PFSK-1 (cell line): ENCODE measurements around the gene ULK3.

Experiments
- FOXP2 ChIP-seq: optimal IDR thresholded peaks from 2 replicates; pipeline ENCODE3; 2011; ENCODE audit warnings: borderline replicate concordance, control low read depth, inconsistent platforms; ENCODE audit not compliant: insufficient read depth; ENCODE audit errors: extremely low read length, extremely low read depth
- POLR2AphosphoS5 ChIP-seq: IDR thresholded peaks from 2 replicates; pipeline ENCODE4 v1.6.1; 2012; ENCODE audit warnings: low read depth, mild to moderate bottlenecking, control low read depth, low read length, moderate library complexity
- SIN3A ChIP-seq: IDR thresholded peaks from 2 replicates; pipeline ENCODE4 v1.6.1; 2012; ENCODE audit warnings: mild to moderate bottlenecking, low read length, moderate library complexity, borderline replicate concordance; ENCODE audit not compliant: insufficient read depth
- TAF1 ChIP-seq: IDR thresholded peaks from 2 replicates; pipeline ENCODE4 v1.6.1; 2012; ENCODE audit warnings: low read length, control low read depth, borderline replicate concordance; ENCODE audit not compliant: insufficient read depth
- TF ChIP-seq, protein P1 (sequence below), 2 experiments: IDR thresholded peaks; 2 replicates each; pipeline versions ENCODE4 v1.6.1 to v1.8.0; 2011 to 2012; ENCODE audit warnings: low read depth in 2 of 2, low read length in 2 of 2, control low read depth in 1 of 2, inconsistent platforms in 1 of 2, mild to moderate bottlenecking in 1 of 2, moderate library complexity in 1 of 2; ENCODE audit not compliant: insufficient read depth in 1 of 2

ULK3 gene

DNA sequence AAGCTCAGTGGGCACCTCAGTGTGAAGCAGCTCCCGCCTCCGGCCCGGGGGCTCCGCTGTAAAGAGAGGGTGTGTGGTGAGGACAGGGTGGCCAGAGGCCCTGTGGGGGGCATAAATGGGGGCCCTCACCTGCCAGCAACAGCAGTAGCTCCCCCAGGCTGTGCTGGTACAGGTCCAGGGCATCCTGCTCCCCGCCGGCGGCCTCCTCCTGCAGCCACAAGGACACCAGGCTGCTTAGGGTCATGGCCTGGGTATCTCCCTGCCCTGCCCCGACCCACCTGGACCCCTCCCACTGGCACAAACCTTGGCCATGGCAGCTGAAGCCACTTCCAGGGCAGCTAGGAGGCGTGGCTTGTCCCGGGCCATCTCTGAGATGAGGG is 4.8 kb downstream of the ULK3 start:
- TF ChIP-seq SIN3A, result no peak
- TF ChIP-seq TAF1, result no peak
- no peak for TF ChIP-seq FOXP2
- TF ChIP-seq, protein P1, sequence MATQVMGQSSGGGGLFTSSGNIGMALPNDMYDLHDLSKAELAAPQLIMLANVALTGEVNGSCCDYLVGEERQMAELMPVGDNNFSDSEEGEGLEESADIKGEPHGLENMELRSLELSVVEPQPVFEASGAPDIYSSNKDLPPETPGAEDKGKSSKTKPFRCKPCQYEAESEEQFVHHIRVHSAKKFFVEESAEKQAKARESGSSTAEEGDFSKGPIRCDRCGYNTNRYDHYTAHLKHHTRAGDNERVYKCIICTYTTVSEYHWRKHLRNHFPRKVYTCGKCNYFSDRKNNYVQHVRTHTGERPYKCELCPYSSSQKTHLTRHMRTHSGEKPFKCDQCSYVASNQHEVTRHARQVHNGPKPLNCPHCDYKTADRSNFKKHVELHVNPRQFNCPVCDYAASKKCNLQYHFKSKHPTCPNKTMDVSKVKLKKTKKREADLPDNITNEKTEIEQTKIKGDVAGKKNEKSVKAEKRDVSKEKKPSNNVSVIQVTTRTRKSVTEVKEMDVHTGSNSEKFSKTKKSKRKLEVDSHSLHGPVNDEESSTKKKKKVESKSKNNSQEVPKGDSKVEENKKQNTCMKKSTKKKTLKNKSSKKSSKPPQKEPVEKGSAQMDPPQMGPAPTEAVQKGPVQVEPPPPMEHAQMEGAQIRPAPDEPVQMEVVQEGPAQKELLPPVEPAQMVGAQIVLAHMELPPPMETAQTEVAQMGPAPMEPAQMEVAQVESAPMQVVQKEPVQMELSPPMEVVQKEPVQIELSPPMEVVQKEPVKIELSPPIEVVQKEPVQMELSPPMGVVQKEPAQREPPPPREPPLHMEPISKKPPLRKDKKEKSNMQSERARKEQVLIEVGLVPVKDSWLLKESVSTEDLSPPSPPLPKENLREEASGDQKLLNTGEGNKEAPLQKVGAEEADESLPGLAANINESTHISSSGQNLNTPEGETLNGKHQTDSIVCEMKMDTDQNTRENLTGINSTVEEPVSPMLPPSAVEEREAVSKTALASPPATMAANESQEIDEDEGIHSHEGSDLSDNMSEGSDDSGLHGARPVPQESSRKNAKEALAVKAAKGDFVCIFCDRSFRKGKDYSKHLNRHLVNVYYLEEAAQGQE (IDR thresholded peaks at IDR 0.05; ENCODE audit: insufficient read depth in 1 of 2, low read depth in 2 of 2, low read length in 2 of 2), result no peak
- no peak for TF ChIP-seq POLR2AphosphoS5

DNA sequence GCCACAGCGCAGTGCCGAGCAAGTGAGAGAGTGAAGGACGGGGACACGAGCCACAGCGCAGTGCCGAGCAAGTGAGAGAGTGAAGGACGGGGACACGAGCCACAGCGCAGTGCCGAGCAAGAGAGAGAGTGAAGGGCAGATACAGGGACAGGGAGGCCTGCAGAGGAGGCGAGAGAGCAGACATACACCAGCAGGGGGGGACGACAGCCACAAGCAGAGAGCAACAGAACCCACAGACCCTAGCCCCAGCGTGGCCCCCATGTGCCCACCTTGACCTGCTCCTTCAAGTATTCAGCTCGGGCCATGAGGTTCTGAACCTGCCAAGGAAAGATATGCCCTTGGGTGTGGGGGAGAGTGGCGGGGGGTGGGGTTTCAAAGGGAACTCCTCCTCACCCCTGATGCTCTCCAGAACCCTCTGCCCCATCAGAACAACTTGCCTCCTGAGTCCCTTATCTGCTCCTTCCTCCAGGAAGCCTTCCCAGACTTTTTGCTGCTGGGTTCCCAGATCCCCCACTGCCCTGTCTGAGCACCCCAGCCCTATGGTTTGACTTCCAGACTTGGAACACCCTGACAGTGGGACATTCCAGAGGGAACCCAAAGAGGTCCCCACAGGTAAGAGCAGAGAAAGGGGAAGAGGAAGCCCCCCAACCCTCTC is 5.3 kb downstream of the ULK3 start:
- TF ChIP-seq, protein P1 (IDR thresholded peaks at IDR 0.05; ENCODE audit: insufficient read depth in 1 of 2, low read depth in 2 of 2, low read length in 2 of 2), result no peak
- no peak for TF ChIP-seq FOXP2

DNA sequence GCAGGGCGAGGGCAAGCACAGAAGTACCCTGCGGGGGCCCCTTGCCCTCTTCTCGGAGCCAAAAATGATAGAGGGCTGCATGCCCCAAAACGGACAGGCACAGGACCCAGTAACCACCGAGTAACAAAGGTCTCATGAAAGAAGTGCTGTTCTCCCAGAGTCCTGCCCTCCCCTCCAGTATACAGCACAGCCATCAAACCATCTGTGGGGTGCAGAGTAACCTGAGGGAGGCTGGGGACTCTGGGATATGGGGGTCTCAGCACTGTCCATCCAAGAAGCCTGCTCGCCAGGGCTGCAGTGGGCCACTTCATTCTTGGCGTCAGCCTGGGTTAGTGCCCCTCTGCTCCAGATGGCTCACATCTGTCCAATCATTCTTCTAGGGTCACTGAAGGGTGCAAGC is 6.1 kb downstream of the ULK3 start:
- TF ChIP-seq, protein P1 (IDR thresholded peaks at IDR 0.05; ENCODE audit: insufficient read depth in 1 of 2, low read depth in 2 of 2, low read length in 2 of 2), result no peak
- TF ChIP-seq FOXP2, result no peak

DNA sequence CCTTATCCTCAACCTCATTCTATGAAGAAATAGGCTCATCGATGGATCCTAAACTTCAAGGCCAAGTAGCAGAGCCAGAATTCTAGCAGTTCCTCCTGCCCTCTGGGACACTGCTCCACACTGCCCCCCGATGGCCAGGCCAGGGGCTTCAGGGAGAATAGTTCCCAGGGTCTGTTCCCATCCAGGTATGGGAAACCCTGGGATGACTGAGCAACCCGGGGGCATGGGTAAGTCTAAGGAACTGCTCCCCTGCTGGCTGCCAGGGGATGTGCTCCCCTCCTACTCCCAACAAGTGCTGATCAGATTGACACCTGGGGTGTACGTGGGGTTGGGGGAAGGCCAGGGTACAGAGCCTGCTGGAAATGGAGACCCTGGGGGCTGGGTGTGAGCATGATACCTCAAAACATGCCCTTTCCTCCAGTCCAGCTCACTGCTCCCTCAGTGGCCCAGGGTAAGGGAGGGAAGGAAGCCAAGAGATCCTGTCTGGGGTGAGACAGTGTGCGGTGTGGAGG is 7.6 kb downstream of the ULK3 start:
- TF ChIP-seq, protein P1 (IDR thresholded peaks at IDR 0.05; ENCODE audit: insufficient read depth in 1 of 2, low read depth in 2 of 2, low read length in 2 of 2), result no peak
- no peak for TF ChIP-seq FOXP2
- no peak for TF ChIP-seq SIN3A
- TF ChIP-seq POLR2AphosphoS5, result no peak
- no peak for TF ChIP-seq TAF1
